GM18520 (cell line): Measurements from ENCODE around the gene ZNF75A.

Experiments used
- ATAC-seq: cut with Tn5 transposase; IDR thresholded peaks from one replicate; pipeline ENCODE4 v1.9.1; 2021; ENCODE audit not compliant: unreplicated experiment

The ZNF75A gene

GRCh38 chr16:3285131-3285530, 20.2 kb upstream of the ZNF75A start:
- no peak for ATAC-seq

GRCh38 chr16:3289998-3290673, 15.2 kb upstream of the ZNF75A start:
- ATAC-seq: no peak

GRCh38 chr16:3292604-3293003, 12.7 kb upstream of the ZNF75A start:
- no peak for ATAC-seq

GRCh38 chr16:3295209-3295608, 10.1 kb upstream of the ZNF75A start:
- ATAC-seq: no peak

- ATAC-seq: no peak
These were observed 9.5 kb upstream of the ZNF75A start for GRCh38 chr16:3295783-3296182.

GRCh38 chr16:3304370-3304769, 927 bp upstream of the ZNF75A start:
- ATAC-seq: no peak

GRCh38 chr16:3306078-3306477, 781 bp downstream of the ZNF75A start:
- no peak for ATAC-seq

GRCh38 chr16:3311496-3311895, 6.2 kb downstream of the ZNF75A start:
- ATAC-seq: no peak

- no peak for ATAC-seq
These were observed 12.2 kb downstream of the ZNF75A start for GRCh38 chr16:3317315-3317999.

- ATAC-seq: no peak
These were observed 16.5 kb downstream of the ZNF75A start for GRCh38 chr16:3321816-3322215.

- no peak for ATAC-seq
These were observed 22.2 kb downstream of the ZNF75A start for GRCh38 chr16:3327514-3327913.

GRCh38 chr16:3328104-3328503, 22.8 kb downstream of the ZNF75A start:
- no peak for ATAC-seq

- no peak for ATAC-seq
These were observed 23.3 kb downstream of the ZNF75A start for GRCh38 chr16:3328643-3329042.

GRCh38 chr16:3346041-3346440, 40.7 kb downstream of the ZNF75A start:
- ATAC-seq: no peak

- ATAC-seq: no peak
These were observed 42.3 kb downstream of the ZNF75A start for GRCh38 chr16:3347586-3347985.

- no peak for ATAC-seq
These were observed 43.4 kb downstream of the ZNF75A start for GRCh38 chr16:3348547-3349167.

GRCh38 chr16:3349175-3349574, 43.9 kb downstream of the ZNF75A start:
- no peak for ATAC-seq

- ATAC-seq: no peak
These were observed 50.3 kb downstream of the ZNF75A start, which contains the start of gene OR2C1 for GRCh38 chr16:3355589-3355988. Gene OR2C1 (plus strand): TSS chr16:3355889. CDS start chr16:3355941, 52 bp downstream.

GRCh38 chr16:3356118-3356517, 50.8 kb downstream of the ZNF75A start:
- no peak for ATAC-seq

- ATAC-seq: no peak
These were observed 53.6 kb downstream of the ZNF75A start for GRCh38 chr16:3358871-3359270.

- ATAC-seq: no peak
These were observed 57.6 kb downstream of the ZNF75A start for GRCh38 chr16:3362931-3363330.

GRCh38 chr16:3363793-3364192, 58.5 kb downstream of the ZNF75A start:
- no peak for ATAC-seq
